GM12892 (cell line): ENCODE measurements around the gene TBC1D22A.

Experiments
- POLR2A ChIP-seq: IDR thresholded peaks from 2 replicates; pipeline ENCODE4 v1.6.1; 2011; ENCODE audit warnings: low read depth, low read length, control low read depth
- POLR2AphosphoS5 ChIP-seq: IDR thresholded peaks from 2 replicates; pipeline ENCODE4 v1.6.1; 2011; ENCODE audit warnings: low read depth, low read length, control low read depth
- TAF1 ChIP-seq: IDR thresholded peaks from 2 replicates; pipeline ENCODE4 v1.6.1; 2011; ENCODE audit warnings: low read depth, mild to moderate bottlenecking, control low read depth, low read length, borderline replicate concordance

- no peak for TF ChIP-seq POLR2A
- no peak for TF ChIP-seq TAF1
- TF ChIP-seq POLR2AphosphoS5 = no peak
Measured at GRCh38 chr22:46813816-46814597, 51.6 kb downstream of the TBC1D22A start.
